Measurements from ENCODE around the gene PWWP2B.

DNA sequence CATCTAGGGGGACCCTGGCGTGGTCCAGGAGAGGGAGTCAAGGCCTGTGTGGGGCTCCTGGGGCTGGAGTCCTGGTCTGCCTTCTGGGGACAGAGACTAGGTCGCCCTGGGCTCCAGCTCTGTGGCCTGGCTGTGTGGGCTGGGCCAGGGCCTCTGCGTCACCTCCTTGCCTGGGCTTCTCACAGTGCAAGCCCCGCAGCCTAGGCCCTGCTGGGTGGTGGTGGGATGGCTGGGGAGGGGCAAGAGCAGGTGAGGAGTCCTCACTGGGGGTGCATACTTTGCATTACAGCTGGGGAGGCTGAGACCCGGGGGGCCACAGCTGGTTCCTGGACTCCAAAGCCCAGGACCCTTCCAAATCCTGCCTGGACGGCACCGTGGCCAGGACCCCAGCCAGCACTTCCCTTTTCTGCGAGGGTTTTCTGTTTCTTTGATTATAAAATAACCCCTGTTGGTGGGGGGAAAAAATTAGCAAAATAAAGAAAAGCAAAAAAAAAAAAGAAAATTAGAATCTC is 23.5 kb downstream of the PWWP2B start:
- TF ChIP-seq, protein P1, sequence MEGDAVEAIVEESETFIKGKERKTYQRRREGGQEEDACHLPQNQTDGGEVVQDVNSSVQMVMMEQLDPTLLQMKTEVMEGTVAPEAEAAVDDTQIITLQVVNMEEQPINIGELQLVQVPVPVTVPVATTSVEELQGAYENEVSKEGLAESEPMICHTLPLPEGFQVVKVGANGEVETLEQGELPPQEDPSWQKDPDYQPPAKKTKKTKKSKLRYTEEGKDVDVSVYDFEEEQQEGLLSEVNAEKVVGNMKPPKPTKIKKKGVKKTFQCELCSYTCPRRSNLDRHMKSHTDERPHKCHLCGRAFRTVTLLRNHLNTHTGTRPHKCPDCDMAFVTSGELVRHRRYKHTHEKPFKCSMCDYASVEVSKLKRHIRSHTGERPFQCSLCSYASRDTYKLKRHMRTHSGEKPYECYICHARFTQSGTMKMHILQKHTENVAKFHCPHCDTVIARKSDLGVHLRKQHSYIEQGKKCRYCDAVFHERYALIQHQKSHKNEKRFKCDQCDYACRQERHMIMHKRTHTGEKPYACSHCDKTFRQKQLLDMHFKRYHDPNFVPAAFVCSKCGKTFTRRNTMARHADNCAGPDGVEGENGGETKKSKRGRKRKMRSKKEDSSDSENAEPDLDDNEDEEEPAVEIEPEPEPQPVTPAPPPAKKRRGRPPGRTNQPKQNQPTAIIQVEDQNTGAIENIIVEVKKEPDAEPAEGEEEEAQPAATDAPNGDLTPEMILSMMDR (IDR thresholded peaks at IDR 0.05; ENCODE audit: insufficient read depth, low read depth, low read length) = no peak
- TF ChIP-seq EZH2 (IDR thresholded peaks at IDR 0.05; ENCODE audit: insufficient read depth, low read length) = no peak
